IMR-90 (cell line): Measurements from ENCODE around the gene SLC25A44.

Source experiments
- BHLHE40 ChIP-seq: fragments of 150-350 bp; IDR thresholded peaks from 2 replicates; pipeline ENCODE4 v1.6.1; 2016; ENCODE audit warnings: mild to moderate bottlenecking, low read depth, low read length
- CEBPB ChIP-seq: IDR thresholded peaks from 2 replicates; pipeline ENCODE4 v1.6.1; 2012; ENCODE audit warnings: low read depth, low read length, improper control_type of control experiment
- CHD1 ChIP-seq: IDR thresholded peaks from 2 replicates; pipeline ENCODE4 v1.6.1; 2012; ENCODE audit warnings: low read depth, low read length, improper control_type of control experiment
- CTCF ChIP-seq: conservative IDR thresholded peaks from 2 replicates; pipeline ENCODE4 v1.5.1; 2012; ENCODE audit warnings: mild to moderate bottlenecking, low read depth, low read length, improper control_type of control experiment
- FOS ChIP-seq: fragments of 150-350 bp; IDR thresholded peaks from 2 replicates; pipeline ENCODE4 v1.6.1; 2016; ENCODE audit warnings: low read depth, low read length
- MAFK ChIP-seq: IDR thresholded peaks from 2 replicates; pipeline ENCODE4 v1.6.1; 2012; ENCODE audit warnings: low read depth, low read length, improper control_type of control experiment
- MXI1 ChIP-seq: IDR thresholded peaks from 2 replicates; pipeline ENCODE4 v1.6.1; 2012; ENCODE audit warnings: low read depth, mild to moderate bottlenecking, low read length, moderate library complexity, borderline replicate concordance
- POLR2A ChIP-seq: IDR thresholded peaks from 2 replicates; pipeline ENCODE4 v1.6.1; 2012; ENCODE audit warnings: mild to moderate bottlenecking, low read depth, low read length
- RAD21 ChIP-seq: IDR thresholded peaks from 2 replicates; pipeline ENCODE4 v1.6.1; 2012; ENCODE audit warnings: low read length, improper control_type of control experiment
- RCOR1 ChIP-seq: IDR thresholded peaks from 2 replicates; pipeline ENCODE4 v1.6.1; 2012; ENCODE audit warnings: mild to moderate bottlenecking, low read length, improper control_type of control experiment; ENCODE audit not compliant: insufficient replicate concordance
- RFX5 ChIP-seq: IDR thresholded peaks from 2 replicates; pipeline ENCODE4 v1.8.0; 2012; ENCODE audit warnings: low read depth, mild to moderate bottlenecking, low read length, moderate library complexity
- SMC3 ChIP-seq: fragments of 150-350 bp; IDR thresholded peaks from 2 replicates; pipeline ENCODE4 v1.6.1; 2016; ENCODE audit warnings: low read depth, mild to moderate bottlenecking, antibody characterized with exemption, low read length, moderate library complexity
- USF2 ChIP-seq: fragments of 150-350 bp; IDR thresholded peaks from 2 replicates; pipeline ENCODE4 v1.6.1; 2017; ENCODE audit warnings: mild to moderate bottlenecking, antibody characterized with exemption, low read length, low read depth

GRCh38 chr1:156212833-156213643, 19.1 kb downstream of the SLC25A44 start, which contains the start of gene PMF1:
- TF ChIP-seq CEBPB (no peak), CTCF (no peak), POLR2A (peak; percentile 89), USF2 (0 out of 2 replicates have a peak, but pooled peaks have one; percentile 5), RAD21 (no peak), CHD1 (no peak), MAFK (no peak), RFX5 (no peak), BHLHE40 (0 out of 2 replicates have a peak, but pooled peaks have one; percentile 2), FOS (peak; percentile 59; the same call in 1 of the 2 replicates), MXI1 (peak; percentile 30; the same call in 1 of the 2 replicates), SMC3 (no peak), RCOR1 (no peak)
